GM12874 (cell line): ENCODE data around the gene STX1B.

Experiments
- CTCF ChIP-seq: IDR thresholded peaks from 2 replicates; pipeline ENCODE4 v1.5.1; 2011; ENCODE audit warnings: low read depth, mild to moderate bottlenecking, control low read depth, low read length, moderate library complexity; ENCODE audit not compliant: insufficient read depth

Gene STX1B

GRCh38 chr16:30942426-30942806 lies 68.0 kb downstream of the STX1B start:
- TF ChIP-seq CTCF: no peak

GRCh38 chr16:30941600-30942425 lies 68.6 kb downstream of the STX1B start:
- peak; percentile 99 for TF ChIP-seq CTCF
